ENCODE results near the gene IRX1.

GRCh38 chr5:3622961-3623360, 27.3 kb downstream of the IRX1 start:
- TF ChIP-seq CTCF (IDR thresholded peaks at IDR 0.05) (no peak), EZH2 (IDR thresholded peaks at IDR 0.05; ENCODE audit: borderline replicate concordance, insufficient read depth, low read depth, low read length, poor library complexity, severe bottlenecking) (no peak)
